Mammary epithelial cell (primary cell): ENCODE data around the gene DIPK2B.

ENCODE experiments used
- CTCF ChIP-seq, 2 donors: IDR thresholded peaks in 1 of 2; conservative IDR thresholded peaks in 1 of 2; 2 replicates each; pipeline ENCODE4 v1.5.1; 2011 to 2012; ENCODE audit warnings: inconsistent platforms in 2 of 2, low read length in 2 of 2, mild to moderate bottlenecking in 2 of 2, control low read depth in 1 of 2, low read depth in 1 of 2; ENCODE audit not compliant: insufficient read depth in 1 of 2; ENCODE audit errors: extremely low read depth in 1 of 2
- EZH2 ChIP-seq: IDR thresholded peaks from 2 replicates; pipeline ENCODE4 v1.6.1; 2012; ENCODE audit warnings: low read length, inconsistent platforms, borderline replicate concordance

GRCh38 chrX:45172890-45173289, 27.8 kb downstream of the DIPK2B start:
- TF ChIP-seq CTCF (conservative IDR thresholded peaks at IDR 0.05 in 1 of 2, IDR thresholded peaks at IDR 0.05 in 1 of 2; ENCODE audit: extremely low read depth in 1 of 2, insufficient read depth in 1 of 2, low read depth in 1 of 2, low read length in 2 of 2) (no peak), EZH2 (no peak)
